HT-29 (cell line): ENCODE measurements around the gene SEMA4F. TPM values are rescaled to one million over a fixed set of nuclear protein-coding genes. Genes with fewer than 3 reads are reported as not detected.
A peak's percentile ranks its signal among the peaks of the same experiment; 100 is the strongest.
"Not testable (repeated sequence)": the region's sequence is repeated elsewhere in the genome, so short reads cannot be mapped to it uniquely, and the experiment has no call there.

Experiments
- DNase-seq: peaks from one replicate; pipeline ENCODE4 v3.0.0-alpha.2; 2015; ENCODE audit warnings: low spot score
- total RNA-seq: library from RNA; depleted of rRNA; stranded (reverse); fragments of >200 nt; shearing (Covaris generic); gene quantifications from 2 replicates; pipeline ENCODE4 v1.2.3, GENCODE V29; 2014; rRNA removed

Gene SEMA4F
- 0.76 and 2.5 TPM in 2 replicates for total RNA-seq

- DNase-seq = peak; percentile 98
Measured at GRCh38 chr2:74653985-74654882, at the start of gene SEMA4F. Gene SEMA4F, plus strand, starts transcription at chr2:74654247. Its CDS starts 130 bp downstream, at chr2:74654377.

- no peak for DNase-seq
Measured at GRCh38 chr2:74606927-74607326, 47.1 kb upstream of the SEMA4F start.

GRCh38 chr2:74617122-74617521 lies 36.9 kb upstream of the SEMA4F start:
- DNase-seq = no peak

GRCh38 chr2:74618410-74619083 lies 35.5 kb upstream of the SEMA4F start:
- no peak for DNase-seq

- no peak for DNase-seq
Measured at GRCh38 chr2:74619651-74620297, 34.3 kb upstream of the SEMA4F start.

GRCh38 chr2:74620671-74621070 lies 33.4 kb upstream of the SEMA4F start:
- DNase-seq = no peak

- peak; percentile 5 for DNase-seq
Measured at GRCh38 chr2:74625658-74626425, 28.2 kb upstream of the SEMA4F start.

- DNase-seq = no peak
Measured at GRCh38 chr2:74628538-74629105, 25.4 kb upstream of the SEMA4F start.

GRCh38 chr2:74630454-74630853 lies 23.6 kb upstream of the SEMA4F start:
- DNase-seq = not testable (repeated sequence)

- DNase-seq = no peak
Measured at GRCh38 chr2:74632209-74632938, 21.7 kb upstream of the SEMA4F start.

GRCh38 chr2:74632939-74633312 lies 21.1 kb upstream of the SEMA4F start:
- no peak for DNase-seq

- DNase-seq = no peak
Measured at GRCh38 chr2:74639550-74639949, 14.5 kb upstream of the SEMA4F start.

GRCh38 chr2:74645344-74645743 lies 8.7 kb upstream of the SEMA4F start:
- DNase-seq = no peak

- DNase-seq = no peak
Measured at GRCh38 chr2:74646201-74646600, 7.8 kb upstream of the SEMA4F start.

- DNase-seq = no peak
Measured at GRCh38 chr2:74646834-74647482, 7.1 kb upstream of the SEMA4F start.

- DNase-seq = no peak
Measured at GRCh38 chr2:74648009-74648443, 6.0 kb upstream of the SEMA4F start, which contains the start of gene M1AP. Gene M1AP, minus strand, starts transcription at chr2:74648330. Its CDS starts 8,055 bp downstream, at chr2:74640275.

GRCh38 chr2:74653589-74653984 lies 460 bp upstream of the SEMA4F start:
- no peak for DNase-seq

- DNase-seq = no peak
Measured at GRCh38 chr2:74655579-74655978, 1.5 kb downstream of the SEMA4F start.

GRCh38 chr2:74658516-74658915 lies 4.5 kb downstream of the SEMA4F start:
- no peak for DNase-seq

- no peak for DNase-seq
Measured at GRCh38 chr2:74659462-74659861, 5.4 kb downstream of the SEMA4F start.
